Heart left ventricle (tissue), 16 donors: ENCODE measurements around the gene PRDX6. TPM values are rescaled to one million over a fixed set of nuclear protein-coding genes. Genes with fewer than 3 reads are reported as not detected.

ENCODE experiments used
- ATAC-seq, 4 donors: fragments of 200-7000 bp; cut with Tn5 transposase; one replicate each; pipeline ENCODE4 v1.9.1; 2020 to 2022; ENCODE audit warnings: moderate library complexity in 4 of 4, mild to moderate bottlenecking in 3 of 4, moderate number of reproducible peaks in 1 of 4
- DNase-seq, 5 donors: peaks; one replicate each; pipeline ENCODE4 v3.0.0-alpha.2; 2020
- H3K27ac ChIP-seq, 12 donors: fragments of 200-600 bp; sonication (generic) in 4 of 12; one replicate each; pipeline versions ENCODE4 v1.5.0 to v1.8.0; 2016 to 2022; ENCODE audit warnings: mild to moderate bottlenecking in 2 of 12
- H3K27me3 ChIP-seq, 9 donors: fragments of 200-600 bp; sonication (generic) in 2 of 9; one replicate each; pipeline versions ENCODE4 v1.5.1 to v1.8.0; 2016 to 2022; ENCODE audit warnings: mild to moderate bottlenecking in 3 of 9
- H3K36me3 ChIP-seq, 9 donors: fragments of 200-600 bp; sonication (generic) in 2 of 9; one replicate each; pipeline versions ENCODE4 v1.5.0 to v1.8.0; 2018 to 2022; ENCODE audit warnings: mild to moderate bottlenecking in 2 of 9
- H3K4me1 ChIP-seq, 12 donors: fragments of 200-600 bp; sonication (generic) in 4 of 12; one replicate each; pipeline versions ENCODE4 v1.5.0 to v1.8.0; 2016 to 2022; ENCODE audit warnings: mild to moderate bottlenecking in 3 of 12
- H3K4me3 ChIP-seq, 12 donors: fragments of 200-600 bp; sonication (generic) in 4 of 12; one replicate each; pipeline versions ENCODE4 v1.5.0 to v1.8.0; 2017 to 2022; ENCODE audit warnings: mild to moderate bottlenecking in 9 of 12, moderate library complexity in 4 of 12
- H3K9me3 ChIP-seq, 12 donors: fragments of 200-600 bp; sonication (generic) in 4 of 12; one replicate each; pipeline versions ENCODE4 v1.5.0 to v1.8.0; 2016 to 2022; ENCODE audit warnings: mild to moderate bottlenecking in 1 of 12
- CTCF ChIP-seq, 12 donors: fragments of 200-600 bp; sonication (generic) in 4 of 12; IDR thresholded peaks; one replicate each; pipeline versions ENCODE4 v1.5.0 to v1.8.0; 2018 to 2022; ENCODE audit warnings: antibody characterized with exemption in 12 of 12, mild to moderate bottlenecking in 5 of 12
- POLR2A ChIP-seq, 2 donors: fragments of 450-650 bp; IDR thresholded peaks; one replicate each; pipeline ENCODE4 v1.6.1; 2017; ENCODE audit warnings: antibody characterized with exemption in 2 of 2, mild to moderate bottlenecking in 2 of 2, moderate library complexity in 2 of 2
- WGBS, 4 donors: extraction: QIAGEN DNeasy Blood & Tissue Kit in 2 of 4; methylation state at CpG; one replicate each; pipeline versions ENCODE4 v1.1.5 to v1.1.7; 2013 to 2018; 5-methylcytosine and 5-hydroxymethylcytosine counted together
- intact Hi-C, 10 donors: fragments of 100-400 bp; cut with DNase I; formaldehyde crosslinking; loops; one replicate each; pipeline versions ENCODE4 v1.11.1 to v1.14.2; 2022
- polyA plus RNA-seq, 2 donors: library from polyadenylated mRNA; stranded (reverse); fragments of 200-250 nt; gene quantifications; one replicate each; pipeline ENCODE4 v1.2.3, GENCODE V29; 2013
- total RNA-seq, 9 donors: library from RNA; depleted of rRNA in 2 of 9; stranded (reverse); fragments of >200 nt in 2 of 9; fragmentation: NEBNext Ultra II Directional in 3 of 9; extraction: Animal tissue kit (Norgen Biotek cat#: 25700) in 3 of 9; gene quantifications; one replicate each; pipeline versions ENCODE4 v1.1.0 to v1.2.4, GENCODE V29; 2016 to 2023
- donor health status: ischemic (EF 13 %, LVEDD 7.1; RV severe dilation, severe dysfunction).
- donor health status: healthy with polysubstance abuse.
- donor health status: DM: no; HTN: yes; CAD: no.
- donor health status: DM: no; HTN: no; CAD: no.
- donor health status: ischemic (EF 25% LVEDD 6.9; RV normal size, moderate dysfunction).
- donor health status: ischemic (EF 25% LVEDD 5.7; RV mildly dilated, moderate dysfunction).
- donor health status: healthy.
- donor health status: DM: yes; HTN: yes; CAD: no.
- donor health status: ischemic (EF 35%, LVEDD 5.7; RV mildly dilated, moderate dysfunction).
- donor health status: nonischemic (EF 11% LVEDD 7.7; RV severe dilation, severe dysfunction).
- donor health status: DM: yes; HTN: yes; CAD: no.
- donor health status: PGD.
- donor health status: ischemic (EF 29% LVEDD 5.4; RV normal size, mild dysfunction).
- donor health status: nonischemic (EF 23%, LVEDD 6.1; RV moderate dilation, normal function).

PRDX6 gene
- total and polyA plus RNA-seq, 11 donors, result 237 to 635 (median 433) TPM

GRCh38 chr1:173525926-173526325 is 48.8 kb downstream of the PRDX6 start:
- ATAC-seq, result peak in 1 of 4 donors; percentile 33
- TF ChIP-seq CTCF (IDR thresholded peaks at IDR 0.05), result no peak
- intact Hi-C loops, result no loop called here
- Histone ChIP-seq H3K9me3 (no peaks in the 10 kb centered on the region), H3K27me3 (no peaks in the 10 kb centered on the region), H3K36me3 (no peaks in the 10 kb centered on the region), H3K4me1 (peaks cover 0 to 9% (median 0%) of the 10 kb centered on the region in 12 donors), H3K4me3 (no peak overlapping the region), H3K27ac (no peak overlapping the region)
- 32 to 47% (median 39%) methylated on average over 1 of the region's 1 CpG for WGBS, 4 donors
- no peak for DNase-seq

DNA sequence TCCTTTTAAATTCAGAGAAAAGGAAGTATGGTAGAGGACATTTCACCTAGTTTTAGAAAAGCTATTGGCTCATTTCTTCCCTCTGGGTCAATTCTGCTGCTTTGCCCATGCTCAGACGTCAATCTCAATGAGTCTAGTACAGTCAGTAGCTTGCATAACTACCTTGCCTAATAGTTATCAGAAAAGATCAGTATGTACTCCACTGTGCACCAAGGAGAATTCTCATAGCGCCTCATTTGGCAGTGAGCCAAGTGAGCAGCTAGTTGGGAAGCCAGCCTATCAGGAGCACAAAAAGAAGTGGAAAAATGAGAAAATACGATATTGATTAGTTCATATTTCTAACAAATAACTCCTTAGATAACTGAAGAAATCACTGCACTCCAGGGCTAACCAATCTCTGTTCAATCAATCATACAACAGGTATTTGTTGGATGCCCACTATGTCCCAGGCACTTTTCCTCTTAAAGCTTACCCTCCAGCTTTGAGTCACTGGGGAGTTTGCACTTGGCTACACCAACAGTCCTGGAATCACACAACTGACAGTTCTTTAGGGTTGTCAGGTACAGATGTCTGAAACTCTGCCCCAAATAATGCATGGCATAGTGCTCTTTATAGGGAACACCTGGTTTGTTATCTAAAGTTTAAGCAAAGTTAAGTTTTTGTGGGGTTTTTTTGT is 50.2 kb downstream of the PRDX6 start:
- Histone ChIP-seq H3K4me1 (peaks cover 0 to 9% (median 0%) of the 10 kb centered on the region in 12 donors), H3K27ac (no peak overlapping the region), H3K4me3 (no peak overlapping the region), H3K27me3 (no peaks in the 10 kb centered on the region), H3K9me3 (no peaks in the 10 kb centered on the region), H3K36me3 (no peaks in the 10 kb centered on the region)
- TF ChIP-seq POLR2A (IDR thresholded peaks at IDR 0.05), result no peak
- TF ChIP-seq CTCF (IDR thresholded peaks at IDR 0.05), result no peak
- intact Hi-C loops, result no loop called here
- 28 to 43% (median 30%) methylated on average over 3 of the region's 3 CpGs for WGBS, 4 donors
- DNase-seq, result peak in 1 of 5 donors; percentile 28
- peak in 2 of 4 donors; percentile 54 to 69 for ATAC-seq

DNA sequence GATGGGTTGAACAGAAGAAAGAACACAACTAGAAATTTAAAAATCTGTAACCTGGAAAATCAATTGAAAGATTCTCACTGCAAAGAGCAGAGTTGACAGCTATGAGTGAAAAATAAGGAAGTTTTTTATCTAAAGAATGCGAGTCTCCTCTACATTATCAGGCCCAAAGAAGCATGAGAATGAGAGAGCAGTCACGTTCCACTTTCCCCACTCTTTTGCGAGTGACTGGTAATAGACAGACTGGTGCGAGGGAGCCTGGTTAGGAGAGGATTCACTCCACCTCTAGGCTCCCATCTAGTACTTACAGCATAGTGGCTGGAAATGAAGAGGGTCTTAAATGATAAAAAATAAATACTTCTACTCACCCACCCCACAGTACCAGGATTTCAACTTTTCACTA is 52.0 kb downstream of the PRDX6 start:
- H3K27me3 ChIP-seq, result no peaks in the 10 kb centered on the region
- H3K4me3 ChIP-seq, result no peak overlapping the region
- 32 to 46% (median 40%) methylated on average over 4 of the region's 4 CpGs for WGBS, 4 donors

GRCh38 chr1:173530795-173531693 is 53.9 kb downstream of the PRDX6 start:
- DNase-seq (no peak), ATAC-seq (no peak)
- WGBS, 4 donors, result 68 to 80% (median 70%) methylated on average over 4 of the region's 4 CpGs
- Histone ChIP-seq H3K4me1 (peaks cover 0 to 9% (median 0%) of the 10 kb centered on the region in 12 donors), H3K27me3 (no peaks in the 10 kb centered on the region), H3K36me3 (no peaks in the 10 kb centered on the region), H3K4me3 (no peak overlapping the region), H3K27ac (no peak overlapping the region), H3K9me3 (no peaks in the 10 kb centered on the region)
- TF ChIP-seq POLR2A (IDR thresholded peaks at IDR 0.05) (no peak), CTCF (IDR thresholded peaks at IDR 0.05) (no peak)
- intact Hi-C loops, result no loop called here

More for the DNA sequence above, 52.0 kb downstream of the PRDX6 start:
- H3K36me3 ChIP-seq, result no peaks in the 10 kb centered on the region
- H3K27ac ChIP-seq, result no peak overlapping the region
- no peaks in the 10 kb centered on the region for H3K9me3 ChIP-seq
- intact Hi-C loops, result no loop called here
- no peak for TF ChIP-seq POLR2A (IDR thresholded peaks at IDR 0.05)
- no peak for DNase-seq
- H3K4me1 ChIP-seq, result peaks cover 0 to 9% (median 0%) of the 10 kb centered on the region in 12 donors
- ATAC-seq, result no peak
